NCI-H146 (cell line): Measurements from ENCODE around the gene SCYGR4.
"Not testable (repeated sequence)": the region's sequence is repeated elsewhere in the genome, so short reads cannot be mapped to it uniquely, and the experiment has no call there.

Experiments used
- DNase-seq: peaks from one replicate; lab custom pipeline; 2025; lab: John Stamatoyannopoulos, UW

Gene SCYGR4

GRCh38 chr2:227617316-227618230 lies at the start of gene SCYGR4:
Gene SCYGR4 (plus strand): TSS chr2:227617498. CDS start chr2:227617498, 0 bp downstream.
- DNase-seq = no peak

- no peak for DNase-seq
These were observed 48.5 kb upstream of the SCYGR4 start for GRCh38 chr2:227568852-227569169.

- DNase-seq = no peak
These were observed 46.7 kb upstream of the SCYGR4 start for GRCh38 chr2:227570615-227571014.

- no peak for DNase-seq
These were observed 41.2 kb upstream of the SCYGR4 start for GRCh38 chr2:227576110-227576509.

GRCh38 chr2:227576812-227577211 lies 40.5 kb upstream of the SCYGR4 start:
- DNase-seq = no peak

GRCh38 chr2:227577555-227577954 lies 39.7 kb upstream of the SCYGR4 start:
- no peak for DNase-seq

GRCh38 chr2:227578642-227579041 lies 38.7 kb upstream of the SCYGR4 start:
- DNase-seq = no peak

GRCh38 chr2:227579791-227580190 lies 37.5 kb upstream of the SCYGR4 start:
- no peak for DNase-seq

- no peak for DNase-seq
These were observed 34.9 kb upstream of the SCYGR4 start for GRCh38 chr2:227582369-227582768.

- no peak for DNase-seq
These were observed 24.5 kb upstream of the SCYGR4 start for GRCh38 chr2:227592694-227593387.

GRCh38 chr2:227595797-227596196 lies 21.5 kb upstream of the SCYGR4 start:
- DNase-seq = no peak

- DNase-seq = no peak
These were observed 20.3 kb upstream of the SCYGR4 start for GRCh38 chr2:227597036-227597435.

- DNase-seq = no peak
These were observed 19.3 kb upstream of the SCYGR4 start for GRCh38 chr2:227597998-227598397.

GRCh38 chr2:227598835-227599503 lies 18.3 kb upstream of the SCYGR4 start, which contains the start of gene SCYGR2:
Gene SCYGR2 (plus strand): TSS chr2:227598893. CDS start chr2:227598893, 0 bp downstream.
- not testable (repeated sequence) for DNase-seq

- no peak for DNase-seq
These were observed 14.9 kb upstream of the SCYGR4 start for GRCh38 chr2:227602358-227602757.

- DNase-seq = no peak
These were observed 10.8 kb upstream of the SCYGR4 start for GRCh38 chr2:227606476-227606875.

- DNase-seq = no peak
These were observed 9.4 kb upstream of the SCYGR4 start for GRCh38 chr2:227607941-227608340.

- no peak for DNase-seq
These were observed 8.5 kb upstream of the SCYGR4 start for GRCh38 chr2:227608561-227609338.

GRCh38 chr2:227610123-227610522 lies 7.2 kb upstream of the SCYGR4 start:
- no peak for DNase-seq

GRCh38 chr2:227612546-227613271 lies 4.6 kb upstream of the SCYGR4 start:
- peak; percentile 12 for DNase-seq

- DNase-seq = no peak
These were observed 4.0 kb upstream of the SCYGR4 start for GRCh38 chr2:227613272-227613660.
